H1 (cell line): ENCODE measurements around the gene INCENP. TPM values are rescaled to one million over a fixed set of nuclear protein-coding genes. Genes with fewer than 3 reads are reported as not detected.

Experiments used
- CTCF ChIP-seq, 3 experiments: IDR thresholded peaks; 1 replicate in 2 of 3; 2 replicates in 1 of 3; pipeline versions ENCODE4 v1.5.1 to v1.6.1; 2011; ENCODE audit warnings: low read length in 3 of 3, mild to moderate bottlenecking in 3 of 3, inconsistent platforms in 2 of 3, low read depth in 1 of 3, moderate library complexity in 1 of 3; ENCODE audit not compliant: insufficient read depth in 1 of 3; ENCODE audit errors: control extremely low read depth in 1 of 3
- FOSL1 ChIP-seq: IDR thresholded peaks from 2 replicates; pipeline ENCODE4 v1.6.1; 2011; ENCODE audit warnings: mild to moderate bottlenecking, low read depth, low read length, moderate library complexity; ENCODE audit not compliant: insufficient read depth
- HDAC6 ChIP-seq: IDR thresholded peaks from one replicate; pipeline ENCODE4 v1.7.1; 2012; ENCODE audit warnings: low read depth, mild to moderate bottlenecking, inconsistent platforms, low read length, moderate library complexity
- RBBP5 ChIP-seq: IDR thresholded peaks from 2 replicates; pipeline ENCODE4 v1.7.1; 2012; ENCODE audit warnings: low read depth, mild to moderate bottlenecking, inconsistent platforms, low read length, moderate library complexity, borderline replicate concordance
- SIX5 ChIP-seq: IDR thresholded peaks from 2 replicates; pipeline ENCODE4 v1.6.1; 2011; ENCODE audit warnings: mild to moderate bottlenecking, low read depth, low read length
- TBP ChIP-seq: IDR thresholded peaks from 2 replicates; pipeline ENCODE4 v1.6.1; 2011; ENCODE audit warnings: low read depth, low read length, improper control_type of control experiment
- polyA plus RNA-seq, 7 experiments: library from polyadenylated mRNA; depleted of rRNA in 3 of 7; stranded (reverse) in 5 of 7; unstranded in 2 of 7; fragments of >200 nt in 5 of 7; fragments of 200-250 nt in 2 of 7; gene quantifications; 1 replicate in 5 of 7; 2 replicates in 1 of 7; 4 replicates in 1 of 7; pipeline versions ENCODE4 v1.2.1 to v1.2.3, GENCODE V29; 2011 to 2013; ENCODE audit warnings: missing spikeins in 2 of 7, mixed read lengths in 2 of 7
- total RNA-seq: library from RNA; stranded (reverse); fragmentation: NEBNext Ultra II Directional; extraction: Animal tissue kit (Norgen Biotek cat#: 25700); gene quantifications from 2 replicates; pipeline ENCODE4 v1.2.1, GENCODE V29; 2021
- TF ChIP-seq, protein P1 (sequence below): fragments of 300-600 bp; sonication (generic); IDR thresholded peaks from 2 replicates; pipeline ENCODE4 v1.7.1; 2012; ENCODE audit warnings: low read length, moderate library complexity, mild to moderate bottlenecking, inconsistent platforms; ENCODE audit not compliant: insufficient replicate concordance

The INCENP gene
- total and polyA plus RNA-seq, 2 of the 8 experiments (the other 6 are each of a cell fraction or from before 2014, with no cell fraction given) = 25.4 to 132 TPM

GRCh38 chr11:62138630-62139425 is 15.0 kb downstream of the INCENP start (continued):
- TF ChIP-seq, protein P1, sequence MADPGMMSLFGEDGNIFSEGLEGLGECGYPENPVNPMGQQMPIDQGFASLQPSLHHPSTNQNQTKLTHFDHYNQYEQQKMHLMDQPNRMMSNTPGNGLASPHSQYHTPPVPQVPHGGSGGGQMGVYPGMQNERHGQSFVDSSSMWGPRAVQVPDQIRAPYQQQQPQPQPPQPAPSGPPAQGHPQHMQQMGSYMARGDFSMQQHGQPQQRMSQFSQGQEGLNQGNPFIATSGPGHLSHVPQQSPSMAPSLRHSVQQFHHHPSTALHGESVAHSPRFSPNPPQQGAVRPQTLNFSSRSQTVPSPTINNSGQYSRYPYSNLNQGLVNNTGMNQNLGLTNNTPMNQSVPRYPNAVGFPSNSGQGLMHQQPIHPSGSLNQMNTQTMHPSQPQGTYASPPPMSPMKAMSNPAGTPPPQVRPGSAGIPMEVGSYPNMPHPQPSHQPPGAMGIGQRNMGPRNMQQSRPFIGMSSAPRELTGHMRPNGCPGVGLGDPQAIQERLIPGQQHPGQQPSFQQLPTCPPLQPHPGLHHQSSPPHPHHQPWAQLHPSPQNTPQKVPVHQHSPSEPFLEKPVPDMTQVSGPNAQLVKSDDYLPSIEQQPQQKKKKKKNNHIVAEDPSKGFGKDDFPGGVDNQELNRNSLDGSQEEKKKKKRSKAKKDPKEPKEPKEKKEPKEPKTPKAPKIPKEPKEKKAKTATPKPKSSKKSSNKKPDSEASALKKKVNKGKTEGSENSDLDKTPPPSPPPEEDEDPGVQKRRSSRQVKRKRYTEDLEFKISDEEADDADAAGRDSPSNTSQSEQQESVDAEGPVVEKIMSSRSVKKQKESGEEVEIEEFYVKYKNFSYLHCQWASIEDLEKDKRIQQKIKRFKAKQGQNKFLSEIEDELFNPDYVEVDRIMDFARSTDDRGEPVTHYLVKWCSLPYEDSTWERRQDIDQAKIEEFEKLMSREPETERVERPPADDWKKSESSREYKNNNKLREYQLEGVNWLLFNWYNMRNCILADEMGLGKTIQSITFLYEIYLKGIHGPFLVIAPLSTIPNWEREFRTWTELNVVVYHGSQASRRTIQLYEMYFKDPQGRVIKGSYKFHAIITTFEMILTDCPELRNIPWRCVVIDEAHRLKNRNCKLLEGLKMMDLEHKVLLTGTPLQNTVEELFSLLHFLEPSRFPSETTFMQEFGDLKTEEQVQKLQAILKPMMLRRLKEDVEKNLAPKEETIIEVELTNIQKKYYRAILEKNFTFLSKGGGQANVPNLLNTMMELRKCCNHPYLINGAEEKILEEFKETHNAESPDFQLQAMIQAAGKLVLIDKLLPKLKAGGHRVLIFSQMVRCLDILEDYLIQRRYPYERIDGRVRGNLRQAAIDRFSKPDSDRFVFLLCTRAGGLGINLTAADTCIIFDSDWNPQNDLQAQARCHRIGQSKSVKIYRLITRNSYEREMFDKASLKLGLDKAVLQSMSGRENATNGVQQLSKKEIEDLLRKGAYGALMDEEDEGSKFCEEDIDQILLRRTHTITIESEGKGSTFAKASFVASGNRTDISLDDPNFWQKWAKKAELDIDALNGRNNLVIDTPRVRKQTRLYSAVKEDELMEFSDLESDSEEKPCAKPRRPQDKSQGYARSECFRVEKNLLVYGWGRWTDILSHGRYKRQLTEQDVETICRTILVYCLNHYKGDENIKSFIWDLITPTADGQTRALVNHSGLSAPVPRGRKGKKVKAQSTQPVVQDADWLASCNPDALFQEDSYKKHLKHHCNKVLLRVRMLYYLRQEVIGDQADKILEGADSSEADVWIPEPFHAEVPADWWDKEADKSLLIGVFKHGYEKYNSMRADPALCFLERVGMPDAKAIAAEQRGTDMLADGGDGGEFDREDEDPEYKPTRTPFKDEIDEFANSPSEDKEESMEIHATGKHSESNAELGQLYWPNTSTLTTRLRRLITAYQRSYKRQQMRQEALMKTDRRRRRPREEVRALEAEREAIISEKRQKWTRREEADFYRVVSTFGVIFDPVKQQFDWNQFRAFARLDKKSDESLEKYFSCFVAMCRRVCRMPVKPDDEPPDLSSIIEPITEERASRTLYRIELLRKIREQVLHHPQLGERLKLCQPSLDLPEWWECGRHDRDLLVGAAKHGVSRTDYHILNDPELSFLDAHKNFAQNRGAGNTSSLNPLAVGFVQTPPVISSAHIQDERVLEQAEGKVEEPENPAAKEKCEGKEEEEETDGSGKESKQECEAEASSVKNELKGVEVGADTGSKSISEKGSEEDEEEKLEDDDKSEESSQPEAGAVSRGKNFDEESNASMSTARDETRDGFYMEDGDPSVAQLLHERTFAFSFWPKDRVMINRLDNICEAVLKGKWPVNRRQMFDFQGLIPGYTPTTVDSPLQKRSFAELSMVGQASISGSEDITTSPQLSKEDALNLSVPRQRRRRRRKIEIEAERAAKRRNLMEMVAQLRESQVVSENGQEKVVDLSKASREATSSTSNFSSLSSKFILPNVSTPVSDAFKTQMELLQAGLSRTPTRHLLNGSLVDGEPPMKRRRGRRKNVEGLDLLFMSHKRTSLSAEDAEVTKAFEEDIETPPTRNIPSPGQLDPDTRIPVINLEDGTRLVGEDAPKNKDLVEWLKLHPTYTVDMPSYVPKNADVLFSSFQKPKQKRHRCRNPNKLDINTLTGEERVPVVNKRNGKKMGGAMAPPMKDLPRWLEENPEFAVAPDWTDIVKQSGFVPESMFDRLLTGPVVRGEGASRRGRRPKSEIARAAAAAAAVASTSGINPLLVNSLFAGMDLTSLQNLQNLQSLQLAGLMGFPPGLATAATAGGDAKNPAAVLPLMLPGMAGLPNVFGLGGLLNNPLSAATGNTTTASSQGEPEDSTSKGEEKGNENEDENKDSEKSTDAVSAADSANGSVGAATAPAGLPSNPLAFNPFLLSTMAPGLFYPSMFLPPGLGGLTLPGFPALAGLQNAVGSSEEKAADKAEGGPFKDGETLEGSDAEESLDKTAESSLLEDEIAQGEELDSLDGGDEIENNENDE = no peak
- TF ChIP-seq SIX5 = no peak
- no peak for TF ChIP-seq FOSL1
- TF ChIP-seq CTCF (IDR thresholded peaks at IDR 0.05; ENCODE audit: control extremely low read depth in 1 of 3, insufficient read depth in 1 of 3, low read depth in 1 of 3, low read length in 3 of 3) = no peak
- no peak for TF ChIP-seq HDAC6
- TF ChIP-seq RBBP5 = no peak
- no peak for TF ChIP-seq TBP
